ENCODE results near the gene TMEM168. TPM values are rescaled to one million over a fixed set of nuclear protein-coding genes. Genes with fewer than 3 reads are reported as not detected.

Gene TMEM168
- total RNA-seq, 4 donors from 2014 or later: 13.7 to 22.8 (median 16.4) TPM

GRCh38 chr7:112771166-112771565 lies 19.0 kb downstream of the TMEM168 start:
- 72% methylated on average over 1 of the region's 1 CpG for WGBS
- Histone ChIP-seq H3K27ac (replicated peaks in 1 of 4) (no peak overlapping the region), H3K4me3 (no peak overlapping the region), H3K4me1 (peaks cover 0 to 5% (median 0%) of the 10 kb centered on the region in 4 donors), H3K36me3 (peaks cover 0 to 21% (median 5%) of the 10 kb centered on the region in 4 donors), H3K9me3 (no peaks in the 10 kb centered on the region), H3K27me3 (no peaks in the 10 kb centered on the region)
- no peak for TF ChIP-seq POLR2AphosphoS5 (IDR thresholded peaks at IDR 0.05)
- intact Hi-C loops (cut with DNase I): no loop called here
- no peak for DNase-seq (ENCODE audit: extremely low spot score)

DNA sequence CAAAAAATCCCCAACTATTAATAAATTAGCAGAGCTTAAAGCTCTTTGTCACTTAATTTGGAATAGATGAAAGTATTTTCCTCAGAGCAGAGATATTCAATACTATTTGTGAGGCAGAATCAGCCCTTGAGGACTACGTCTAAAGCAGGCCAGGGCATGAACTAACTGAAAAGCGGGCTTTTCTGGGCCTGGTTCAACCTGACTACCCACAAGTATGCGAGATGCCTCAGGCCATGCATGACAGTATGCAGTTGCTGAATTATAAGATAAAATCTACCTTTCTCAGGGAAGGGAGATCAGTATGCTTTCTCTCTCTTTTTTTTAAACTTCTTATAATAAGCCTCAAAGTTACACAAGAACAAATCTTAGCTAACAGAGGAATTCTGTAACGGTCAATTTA lies 20.1 kb downstream of the TMEM168 start:
- Histone ChIP-seq H3K4me1 (peaks cover 0 to 5% (median 0%) of the 10 kb centered on the region in 4 donors), H3K4me3 (no peak overlapping the region), H3K27me3 (no peaks in the 10 kb centered on the region), H3K36me3 (peaks cover 0 to 21% (median 5%) of the 10 kb centered on the region in 4 donors), H3K9me3 (no peaks in the 10 kb centered on the region), H3K27ac (replicated peaks in 1 of 4) (no peak overlapping the region)
- intact Hi-C loops (cut with DNase I): no loop called here
- WGBS: 96% methylated on average over 4 of the region's 4 CpGs
- DNase-seq (ENCODE audit: extremely low spot score): no peak
- TF ChIP-seq POLR2AphosphoS5 (IDR thresholded peaks at IDR 0.05) (no peak), EP300 (IDR thresholded peaks at IDR 0.05) (no peak), CTCF (IDR thresholded peaks at IDR 0.05) (no peak), POLR2A (IDR thresholded peaks at IDR 0.05; ENCODE audit: low read depth) (no peak)

- Histone ChIP-seq H3K27me3 (no peaks in the 10 kb centered on the region), H3K36me3 (peaks cover 0 to 12% (median 6%) of the 10 kb centered on the region in 4 donors), H3K9me3 (no peaks in the 10 kb centered on the region), H3K27ac (replicated peaks in 1 of 4) (no peak overlapping the region), H3K4me3 (no peak overlapping the region), H3K4me1 (no peaks in the 10 kb centered on the region)
- TF ChIP-seq EP300 (IDR thresholded peaks at IDR 0.05) (no peak), POLR2AphosphoS5 (IDR thresholded peaks at IDR 0.05) (no peak), POLR2A (IDR thresholded peaks at IDR 0.05; ENCODE audit: low read depth) (no peak), CTCF (IDR thresholded peaks at IDR 0.05) (no peak)
- intact Hi-C loops (cut with DNase I): no loop called here
- DNase-seq (ENCODE audit: extremely low spot score): no peak
- WGBS: 100% methylated on average over 1 of the region's 1 CpG
Measured at GRCh38 chr7:112765105-112765504, 25.1 kb downstream of the TMEM168 start.

DNA sequence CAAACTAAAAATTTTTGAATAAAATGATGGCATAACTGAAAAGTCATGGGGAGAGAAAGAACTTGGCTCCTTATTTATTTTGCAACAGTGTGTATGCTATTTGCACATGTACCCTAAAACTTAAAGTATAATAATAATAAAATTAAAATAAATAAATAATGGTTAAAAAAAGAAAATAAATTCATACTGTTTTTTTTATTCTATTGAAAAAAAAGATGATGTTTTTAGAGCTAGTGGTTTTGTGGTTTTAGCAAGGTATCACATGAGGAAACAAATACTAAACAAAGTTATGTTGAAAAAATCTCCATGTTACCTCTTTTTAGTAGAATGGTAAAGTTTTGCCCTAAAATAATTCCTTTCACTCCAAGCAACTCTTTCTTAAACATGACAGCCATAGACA lies 26.2 kb downstream of the TMEM168 start:
- TF ChIP-seq POLR2A (IDR thresholded peaks at IDR 0.05; ENCODE audit: low read depth) (no peak), POLR2AphosphoS5 (IDR thresholded peaks at IDR 0.05) (no peak)
- no peak for DNase-seq (ENCODE audit: extremely low spot score)
- intact Hi-C loops (cut with DNase I): no loop called here
- H3K36me3 ChIP-seq: peaks cover 0 to 12% (median 6%) of the 10 kb centered on the region in 4 donors
- no peaks in the 10 kb centered on the region for H3K9me3 ChIP-seq
- H3K27ac ChIP-seq (replicated peaks in 1 of 4): no peak overlapping the region
- H3K4me3 ChIP-seq: no peak overlapping the region
- H3K4me1 ChIP-seq: no peaks in the 10 kb centered on the region
- H3K27me3 ChIP-seq: no peaks in the 10 kb centered on the region

GRCh38 chr7:112763298-112763697 lies 26.9 kb downstream of the TMEM168 start:
- intact Hi-C loops (cut with DNase I): no loop called here
- H3K9me3 ChIP-seq: no peaks in the 10 kb centered on the region
- no peak for DNase-seq (ENCODE audit: extremely low spot score)
- H3K27me3 ChIP-seq: no peaks in the 10 kb centered on the region
- H3K27ac ChIP-seq (replicated peaks in 1 of 4): no peak overlapping the region
- no peaks in the 10 kb centered on the region for H3K4me1 ChIP-seq
- no peak overlapping the region for H3K4me3 ChIP-seq
- peaks cover 0 to 12% (median 6%) of the 10 kb centered on the region in 4 donors for H3K36me3 ChIP-seq
- no peak for TF ChIP-seq POLR2AphosphoS5 (IDR thresholded peaks at IDR 0.05)
- no peak for TF ChIP-seq EP300 (IDR thresholded peaks at IDR 0.05)
- no peak for TF ChIP-seq CTCF (IDR thresholded peaks at IDR 0.05)
- no peak for TF ChIP-seq POLR2A (IDR thresholded peaks at IDR 0.05; ENCODE audit: low read depth)
- WGBS: 96% methylated on average over 3 of the region's 3 CpGs

DNA sequence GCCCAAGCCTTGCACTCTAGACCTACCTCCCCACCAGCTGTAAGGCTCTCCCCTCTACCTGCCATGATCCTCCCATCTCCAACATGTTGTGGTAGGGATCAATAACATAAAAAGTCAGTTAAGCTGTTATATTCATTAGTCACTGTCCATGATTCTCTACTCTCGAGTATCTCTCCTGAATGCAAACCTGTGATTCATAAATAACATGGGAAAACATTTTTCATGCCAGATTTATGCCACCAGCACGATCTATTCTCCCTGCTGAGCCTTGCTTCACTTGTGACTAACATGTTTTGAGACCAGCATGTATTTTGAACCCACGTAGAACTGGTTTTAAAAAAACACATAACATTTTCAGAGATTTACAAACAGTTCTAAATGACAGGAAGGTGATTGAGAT lies 30.3 kb downstream of the TMEM168 start:
- no peak overlapping the region for H3K4me3 ChIP-seq
- H3K4me1 ChIP-seq: no peaks in the 10 kb centered on the region
- no peaks in the 10 kb centered on the region for H3K27me3 ChIP-seq
- H3K27ac ChIP-seq (replicated peaks in 1 of 4): no peak overlapping the region
- DNase-seq (ENCODE audit: extremely low spot score): no peak
- WGBS: 87% methylated on average over 3 of the region's 3 CpGs
- H3K36me3 ChIP-seq: peaks cover 0 to 3% (median 0%) of the 10 kb centered on the region in 4 donors
- H3K9me3 ChIP-seq: no peaks in the 10 kb centered on the region
- intact Hi-C loops (cut with DNase I): no loop called here
- TF ChIP-seq POLR2A (IDR thresholded peaks at IDR 0.05; ENCODE audit: low read depth): no peak
- no peak for TF ChIP-seq EP300 (IDR thresholded peaks at IDR 0.05)
- no peak for TF ChIP-seq CTCF (IDR thresholded peaks at IDR 0.05)
